ENCODE measurements around the gene CCT5. TPM values are rescaled to one million over a fixed set of nuclear protein-coding genes. Genes with fewer than 3 reads are reported as not detected.

The CCT5 gene
- total RNA-seq, 1 experiment from 2014 or later: 532 TPM

DNA sequence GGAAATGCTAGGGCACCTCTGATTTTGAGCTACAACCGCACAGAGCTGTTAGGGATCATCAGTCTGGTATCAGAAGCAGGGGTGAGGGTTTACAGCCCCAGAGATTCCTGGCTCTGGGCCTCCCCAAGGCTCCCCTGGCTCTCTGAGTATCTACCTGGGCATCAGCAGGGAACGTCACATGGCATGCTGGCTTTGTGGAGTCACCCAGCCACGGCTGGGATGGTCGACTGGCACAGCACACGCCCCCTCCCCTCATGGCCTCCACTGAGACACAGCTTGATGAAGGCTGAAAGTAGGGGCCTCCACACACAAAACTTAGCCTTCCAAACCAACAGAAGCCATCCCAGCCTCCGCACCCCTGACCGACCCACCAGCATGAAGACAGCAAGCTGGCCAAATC is 17.1 kb upstream of the CCT5 start:
- Histone ChIP-seq H3K4me1 (ENCODE audit: insufficient read depth, low read length) (no peaks in the 10 kb centered on the region), H4K5ac (ENCODE audit: insufficient read length, low read depth, low read length) (no peak overlapping the region), H3K27me3 (ENCODE audit: insufficient read depth, low read length) (no peaks in the 10 kb centered on the region), H3K23me2 (ENCODE audit: insufficient read length, low read depth, low read length, poor library complexity, severe bottlenecking) (no peaks in the 10 kb centered on the region), H2BK12ac (ENCODE audit: insufficient read length, low read depth, low read length) (no peak overlapping the region), H3K23ac (ENCODE audit: insufficient read length, low read depth, low read length) (no peak overlapping the region), H4K8ac (replicated peaks; ENCODE audit: insufficient read length, low read depth, low read length) (no peak overlapping the region), H3K9ac (ENCODE audit: extremely low read depth, insufficient read length, low read length) (no peak overlapping the region), H3K18ac (ENCODE audit: insufficient read length, low read depth, low read length) (no peak overlapping the region), H4K20me1 (ENCODE audit: control insufficient read depth, insufficient read depth, insufficient read length) (no peaks in the 10 kb centered on the region), H3T11ph (ENCODE audit: low read length) (no peak overlapping the region), H3K79me1 (ENCODE audit: insufficient read depth, low read depth, low read length, poor library complexity, severe bottlenecking) (no peaks in the 10 kb centered on the region), H3K4me2 (ENCODE audit: insufficient read depth, insufficient read length, low read length) (no peak overlapping the region), H3K56ac (ENCODE audit: insufficient read length, low read depth, low read length) (no peak overlapping the region), H2BK5ac (ENCODE audit: insufficient read length, low read length) (no peak overlapping the region), H3K14ac (ENCODE audit: insufficient read depth, low read length) (no peak overlapping the region), H3K4ac (ENCODE audit: low read depth, low read length) (no peak overlapping the region), H2AK5ac (ENCODE audit: insufficient read length, low read length) (no peak overlapping the region), H2BK15ac (ENCODE audit: low read depth, low read length) (no peak overlapping the region), H3K79me2 (ENCODE audit: insufficient read depth, low read length) (no peaks in the 10 kb centered on the region), H2BK20ac (ENCODE audit: low read depth, low read length, poor library complexity, severe bottlenecking) (no peak overlapping the region), H4K91ac (ENCODE audit: insufficient read length, low read depth, low read length) (no peak overlapping the region), H2BK120ac (ENCODE audit: low read depth, low read length, poor library complexity, severe bottlenecking) (no peak overlapping the region), H3K9me3 (ENCODE audit: control insufficient read depth, low read depth, low read length) (no peaks in the 10 kb centered on the region), H3K27ac (ENCODE audit: insufficient read length, low read depth, low read length) (no peak overlapping the region), H2AFZ (ENCODE audit: low read length) (no peak overlapping the region)
- H3K36me3 Mint-ChIP-seq (ENCODE audit: insufficient read depth in 1 of 3, low read depth in 3 of 3): peaks cover 11 to 14% (median 12%) of the 10 kb centered on the region in 3 experiments; a peak in 6 of 7 replicates
- H3K4me1 Mint-ChIP-seq: peaks cover 6 to 7% of the 10 kb centered on the region in 2 experiments
- no peaks in the 10 kb centered on the region for H3K27me3 Mint-ChIP-seq (ENCODE audit: low read depth)
- no peak for DNase-seq
- TF ChIP-seq, protein P1, sequence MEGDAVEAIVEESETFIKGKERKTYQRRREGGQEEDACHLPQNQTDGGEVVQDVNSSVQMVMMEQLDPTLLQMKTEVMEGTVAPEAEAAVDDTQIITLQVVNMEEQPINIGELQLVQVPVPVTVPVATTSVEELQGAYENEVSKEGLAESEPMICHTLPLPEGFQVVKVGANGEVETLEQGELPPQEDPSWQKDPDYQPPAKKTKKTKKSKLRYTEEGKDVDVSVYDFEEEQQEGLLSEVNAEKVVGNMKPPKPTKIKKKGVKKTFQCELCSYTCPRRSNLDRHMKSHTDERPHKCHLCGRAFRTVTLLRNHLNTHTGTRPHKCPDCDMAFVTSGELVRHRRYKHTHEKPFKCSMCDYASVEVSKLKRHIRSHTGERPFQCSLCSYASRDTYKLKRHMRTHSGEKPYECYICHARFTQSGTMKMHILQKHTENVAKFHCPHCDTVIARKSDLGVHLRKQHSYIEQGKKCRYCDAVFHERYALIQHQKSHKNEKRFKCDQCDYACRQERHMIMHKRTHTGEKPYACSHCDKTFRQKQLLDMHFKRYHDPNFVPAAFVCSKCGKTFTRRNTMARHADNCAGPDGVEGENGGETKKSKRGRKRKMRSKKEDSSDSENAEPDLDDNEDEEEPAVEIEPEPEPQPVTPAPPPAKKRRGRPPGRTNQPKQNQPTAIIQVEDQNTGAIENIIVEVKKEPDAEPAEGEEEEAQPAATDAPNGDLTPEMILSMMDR (conservative IDR thresholded peaks at IDR 0.05): no peak
- no CpG with 5 or more reads among the region's 7 CpGs for WGBS (ENCODE audit: extremely low coverage, insufficient read length, low lambda C conversion rate)
- no peak overlapping the region for H3K4me3 Mint-ChIP-seq
- peak overlapping the region in 2 of 3 experiments; percentile 72 to 87; a peak in 4 of 7 replicates for H3K27ac Mint-ChIP-seq
- no peaks in the 10 kb centered on the region for H3K9me3 Mint-ChIP-seq

Measured in H9 (cell line).